RKO (cell line): ENCODE results near the gene C13orf42.

Experiments
- DNase-seq: peaks from one replicate; pipeline ENCODE4 v3.0.0-alpha.2; 2016; ENCODE audit warnings: low spot score

Gene C13orf42

DNA sequence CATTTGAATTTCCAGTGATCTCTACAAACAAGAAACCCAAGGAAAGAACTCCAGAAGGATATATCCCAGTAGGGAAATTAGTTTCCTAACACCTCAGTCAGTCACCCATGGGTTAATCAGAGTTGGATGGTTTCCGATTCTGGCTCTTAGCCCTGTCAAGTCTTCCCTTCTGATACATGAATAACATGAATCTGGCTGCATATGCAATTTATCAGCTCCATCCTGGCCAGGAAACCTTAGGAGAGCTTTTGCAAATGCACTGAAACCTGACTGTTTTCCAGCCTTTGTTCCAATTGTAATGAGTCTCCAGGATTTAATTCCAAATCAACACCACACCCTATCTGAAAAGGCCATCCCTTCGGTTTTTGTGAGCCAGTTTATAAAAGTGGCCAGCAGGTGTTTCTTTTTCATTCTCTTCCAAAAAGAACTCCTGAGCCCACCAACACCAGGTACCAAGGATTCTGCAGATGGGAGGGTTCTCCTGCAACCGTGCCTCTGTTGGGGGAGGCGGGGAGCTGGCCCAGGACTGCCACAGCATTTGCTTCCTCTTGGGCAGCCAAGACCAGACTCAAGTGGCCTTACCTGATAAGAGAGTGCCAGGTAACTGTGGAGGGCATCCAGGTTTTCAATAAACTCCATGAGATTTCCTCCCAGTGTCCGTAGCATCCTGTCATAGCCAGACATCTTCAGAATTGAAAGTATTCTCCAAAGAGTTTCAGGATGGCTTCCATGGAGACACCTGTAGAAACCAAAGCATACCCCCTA, 77.5 kb downstream of the C13orf42 start:
- DNase-seq, result no peak

DNA sequence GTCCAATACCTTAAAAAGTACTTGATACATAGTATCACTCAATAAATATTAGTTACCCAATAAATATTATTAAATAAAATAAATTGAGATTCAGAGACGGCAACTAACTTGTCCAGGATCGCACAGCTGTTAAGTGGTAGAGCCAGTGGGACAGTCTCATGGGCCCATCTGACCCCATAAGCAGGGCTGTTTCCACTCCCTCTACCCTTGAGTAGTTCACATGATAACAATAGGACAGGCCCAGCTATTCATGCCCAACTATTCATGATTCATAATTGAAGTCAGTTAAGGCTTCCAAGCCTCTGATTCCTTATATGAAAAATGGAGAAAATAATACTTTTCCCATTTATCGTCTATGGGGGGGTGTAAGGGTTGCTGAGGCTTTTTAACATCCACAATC, 78.2 kb downstream of the C13orf42 start:
- no peak for DNase-seq
